H1 (cell line): ENCODE data around the gene ANKIB1. TPM values are rescaled to one million over a fixed set of nuclear protein-coding genes. Genes with fewer than 3 reads are reported as not detected.

ENCODE experiments used
- CTCF ChIA-PET: fragments of 300-600 bp; sonication (Branson Sonifier 250); formaldehyde crosslinking; loops from one replicate; lab custom pipeline; 2021; ENCODE audit not compliant: partially characterized antibody; lab: Charles Lee
- POLR2A ChIA-PET: fragments of 300-600 bp; sonication (Branson Sonifier 250); formaldehyde crosslinking; loops from one replicate; lab custom pipeline; 2021; ENCODE audit warnings: inconsistent platforms; ENCODE audit not compliant: partially characterized antibody; lab: Charles Lee
- DNase-seq, 2 experiments: peaks; one replicate each; pipeline versions ENCODE4 v3.0.0 to v3.0.0-alpha.2; 2010 to 2022; ENCODE audit warnings: low spot score in 2 of 2, low read depth in 1 of 2, mixed read lengths in 1 of 2
- FAIRE-seq: peaks from 2 replicates; lab custom pipeline; 2011; peaks lifted over from hg19 to GRCh38; lab: Jason Lieb, UNC
- H2AFZ ChIP-seq: 2 replicates; pipeline ENCODE4 v1.8.1; 2012; ENCODE audit warnings: low read length, inconsistent platforms
- H2AK5ac ChIP-seq: 2 replicates; pipeline ENCODE4 v1.6.1; 2013; ENCODE audit warnings: low read depth, low read length
- H2BK120ac ChIP-seq: replicated peaks from 2 replicates; pipeline ENCODE3; 2013; ENCODE audit warnings: low read depth, low read length, inconsistent platforms
- H2BK12ac ChIP-seq: 2 replicates; pipeline ENCODE4 v1.6.1; 2013; ENCODE audit warnings: low read depth, low read length
- H2BK15ac ChIP-seq: 2 replicates; pipeline ENCODE4 v1.6.1; 2013; ENCODE audit warnings: low read length
- H2BK20ac ChIP-seq: 2 replicates; pipeline ENCODE4 v1.6.1; 2013; ENCODE audit warnings: low read length
- H2BK5ac ChIP-seq: 2 replicates; pipeline ENCODE4 v1.6.1; 2013; ENCODE audit warnings: low read depth, low read length
- H3K14ac ChIP-seq: 2 replicates; pipeline ENCODE4 v1.6.1; 2013; ENCODE audit warnings: inconsistent platforms; ENCODE audit not compliant: insufficient read length
- H3K18ac ChIP-seq: 2 replicates; pipeline ENCODE4 v1.6.1; 2013; ENCODE audit warnings: low read length; ENCODE audit errors: extremely low read depth
- H3K23ac ChIP-seq: 2 replicates; pipeline ENCODE4 v1.6.1; 2013; ENCODE audit warnings: inconsistent platforms; ENCODE audit not compliant: insufficient read length
- H3K23me2 ChIP-seq: 2 replicates; pipeline ENCODE4 v1.6.1; 2013; ENCODE audit warnings: low read depth, low read length
- H3K27ac ChIP-seq: 2 replicates; pipeline ENCODE4 v1.6.1; 2011; ENCODE audit warnings: low read depth, low read length, inconsistent platforms
- H3K27me3 ChIP-seq, 4 experiments: replicated peaks in 1 of 4; 1 replicate in 1 of 4; 2 replicates in 3 of 4; pipeline versions ENCODE4 v1.6.1 to v1.8.1; 2011 to 2013; ENCODE audit warnings: low read length in 3 of 4, mild to moderate bottlenecking in 3 of 4, inconsistent platforms in 2 of 4, mixed read lengths in 2 of 4, moderate library complexity in 1 of 4; ENCODE audit not compliant: control insufficient read depth in 3 of 4, insufficient read depth in 3 of 4; ENCODE audit errors: extremely low read depth in 1 of 4
- H3K36me3 ChIP-seq, 4 experiments: 2 replicates each; pipeline versions ENCODE4 v1.6.1 to v1.8.1; 2011 to 2013; ENCODE audit warnings: mild to moderate bottlenecking in 4 of 4, low read length in 3 of 4, moderate library complexity in 2 of 4, control low read depth in 1 of 4, inconsistent platforms in 1 of 4; ENCODE audit not compliant: insufficient read depth in 4 of 4, control insufficient read depth in 2 of 4
- H3K4ac ChIP-seq: replicated peaks from 2 replicates; pipeline ENCODE3; 2013; ENCODE audit warnings: low read length, low read depth, mixed read lengths, inconsistent platforms; ENCODE audit not compliant: insufficient read length
- H3K4me1 ChIP-seq, 4 experiments: replicated peaks in 1 of 4; 1 replicate in 1 of 4; 2 replicates in 3 of 4; pipeline versions ENCODE4 v1.6.1 to v1.8.1; 2011 to 2013; ENCODE audit warnings: low read length in 3 of 4, inconsistent platforms in 2 of 4, mixed read lengths in 1 of 4; ENCODE audit not compliant: insufficient read depth in 4 of 4, control insufficient read depth in 3 of 4
- H3K4me2 ChIP-seq, 2 experiments: 2 replicates each; pipeline versions ENCODE4 v1.6.1 to v1.8.1; 2011 to 2013; ENCODE audit warnings: low read depth in 2 of 2, low read length in 2 of 2, control low read depth in 1 of 2, inconsistent platforms in 1 of 2, mild to moderate bottlenecking in 1 of 2; ENCODE audit not compliant: insufficient read depth in 1 of 2
- H3K4me3 ChIP-seq, 4 experiments: fragments of 200-600, 300-600 bp in 1 of 4; sonication (generic), shearing (Covaris generic), sonication (Bioruptor Twin) in 1 of 4; 2 replicates each; pipeline versions ENCODE4 v1.5.1 to v1.8.1; 2011 to 2016; ENCODE audit warnings: low read length in 4 of 4, low read depth in 3 of 4, control low read depth in 2 of 4, inconsistent platforms in 2 of 4, mild to moderate bottlenecking in 2 of 4, mixed read lengths in 1 of 4, moderate library complexity in 1 of 4; ENCODE audit not compliant: insufficient read depth in 2 of 4; ENCODE audit errors: extremely low read depth in 1 of 4
- H3K56ac ChIP-seq: replicated peaks from 2 replicates; pipeline ENCODE3; 2013; ENCODE audit warnings: low read depth, mild to moderate bottlenecking, mixed read lengths, low read length, inconsistent platforms; ENCODE audit not compliant: insufficient read length
- H3K79me1 ChIP-seq: 2 replicates; pipeline ENCODE4 v1.6.1; 2013; ENCODE audit warnings: low read depth, low read length, control low read depth
- H3K79me2 ChIP-seq, 2 experiments: 2 replicates each; pipeline versions ENCODE4 v1.6.1 to v1.8.1; 2012 to 2013; ENCODE audit warnings: low read length in 2 of 2, mild to moderate bottlenecking in 2 of 2, inconsistent platforms in 1 of 2; ENCODE audit not compliant: insufficient read depth in 2 of 2, control insufficient read depth in 1 of 2
- H3K9ac ChIP-seq, 4 experiments: replicated peaks in 1 of 4; 1 replicate in 1 of 4; 2 replicates in 3 of 4; pipeline versions ENCODE4 v1.6.1 to v1.8.1; 2011 to 2013; ENCODE audit warnings: low read depth in 3 of 4, low read length in 3 of 4, control low read depth in 2 of 4, mild to moderate bottlenecking in 2 of 4, moderate library complexity in 2 of 4, inconsistent platforms in 1 of 4; ENCODE audit errors: extremely low read depth in 1 of 4
- H3K9me3 ChIP-seq, 2 experiments: 2 replicates each; pipeline versions ENCODE4 v1.6.1 to v1.8.1; 2012 to 2013; ENCODE audit warnings: mild to moderate bottlenecking in 2 of 2, moderate library complexity in 2 of 2, control low read depth in 1 of 2, inconsistent platforms in 1 of 2, low read depth in 1 of 2, low read length in 1 of 2, mixed read lengths in 1 of 2; ENCODE audit not compliant: insufficient read depth in 2 of 2
- H4K20me1 ChIP-seq, 2 experiments: replicated peaks in 1 of 2; 2 replicates each; pipeline versions ENCODE3 to v1.8.1; 2011 to 2013; ENCODE audit warnings: inconsistent platforms in 2 of 2, low read length in 2 of 2, mild to moderate bottlenecking in 1 of 2; ENCODE audit not compliant: insufficient read depth in 2 of 2, control insufficient read depth in 1 of 2
- H4K5ac ChIP-seq: 2 replicates; pipeline ENCODE4 v1.6.1; 2013; ENCODE audit warnings: low read length, low read depth, mixed read lengths, inconsistent platforms; ENCODE audit not compliant: insufficient read length
- H4K8ac ChIP-seq: 2 replicates; pipeline ENCODE4 v1.8.0; 2013; ENCODE audit warnings: mild to moderate bottlenecking, moderate library complexity, low read length, inconsistent platforms; ENCODE audit not compliant: insufficient read depth; ENCODE audit errors: extremely low read depth
- H4K91ac ChIP-seq: replicated peaks from 2 replicates; pipeline ENCODE3; 2013; ENCODE audit warnings: low read length, mixed read lengths, inconsistent platforms; ENCODE audit not compliant: insufficient read length
- EZH2 ChIP-seq: fragments of 200-600 bp; sonication (generic); IDR thresholded peaks from 2 replicates; pipeline ENCODE4 v1.7.1; 2012; ENCODE audit warnings: low read depth, mild to moderate bottlenecking, moderate library complexity, low read length, inconsistent platforms; ENCODE audit not compliant: severe bottlenecking
- GABPA ChIP-seq: IDR thresholded peaks from 2 replicates; pipeline ENCODE4 v1.6.1; 2011; ENCODE audit warnings: mild to moderate bottlenecking, low read length, moderate library complexity, borderline replicate concordance; ENCODE audit not compliant: insufficient read depth
- GTF2F1 ChIP-seq: IDR thresholded peaks from 2 replicates; pipeline ENCODE4 v1.6.1; 2012; ENCODE audit warnings: low read depth, low read length, improper control_type of control experiment, borderline replicate concordance
- JUND ChIP-seq: IDR thresholded peaks from 2 replicates; pipeline ENCODE4 v1.6.1; 2011; ENCODE audit warnings: mild to moderate bottlenecking, improper control_type of control experiment, low read length
- KDM4A ChIP-seq: IDR thresholded peaks from one replicate; pipeline ENCODE4 v1.7.1; 2012; ENCODE audit warnings: low read depth, mild to moderate bottlenecking, moderate library complexity, low read length, inconsistent platforms; ENCODE audit not compliant: severe bottlenecking
- NRF1 ChIP-seq: IDR thresholded peaks from 2 replicates; pipeline ENCODE4 v1.6.1; 2011; ENCODE audit warnings: mild to moderate bottlenecking, low read depth, low read length, improper control_type of control experiment
- PHF8 ChIP-seq: fragments of 200-600 bp; sonication (generic); conservative IDR thresholded peaks from 2 replicates; pipeline ENCODE4 v1.7.1; 2012; ENCODE audit warnings: low read depth, mild to moderate bottlenecking, inconsistent platforms, low read length, moderate library complexity
- SIN3A ChIP-seq, 2 experiments: IDR thresholded peaks in 1 of 2; conservative IDR thresholded peaks in 1 of 2; 2 replicates each; pipeline ENCODE4 v1.6.1; 2011 to 2012; ENCODE audit warnings: low read length in 2 of 2, improper control_type of control experiment in 1 of 2, low read depth in 1 of 2, mild to moderate bottlenecking in 1 of 2
- SIX5 ChIP-seq: IDR thresholded peaks from 2 replicates; pipeline ENCODE4 v1.6.1; 2011; ENCODE audit warnings: mild to moderate bottlenecking, low read depth, low read length
- SP2 ChIP-seq: IDR thresholded peaks from 2 replicates; pipeline ENCODE4 v1.6.1; 2012; ENCODE audit warnings: mild to moderate bottlenecking, low read length, inconsistent platforms
- TBP ChIP-seq: IDR thresholded peaks from 2 replicates; pipeline ENCODE4 v1.6.1; 2011; ENCODE audit warnings: low read depth, low read length, improper control_type of control experiment
- TEAD4 ChIP-seq: IDR thresholded peaks from 2 replicates; pipeline ENCODE4 v1.6.1; 2012; ENCODE audit warnings: low read depth, low read length, inconsistent platforms, mixed read lengths
- WGBS, 2 experiments: shearing (Covaris generic) in 1 of 2; methylation state at CpG; one replicate each; pipeline versions ENCODE4 v1.1.6 to v1.1.7; 2013 to 2015; ENCODE audit warnings: low lambda C conversion rate in 2 of 2, mixed read lengths in 2 of 2, inconsistent platforms in 1 of 2, low coverage in 1 of 2, missing lambda C conversion rate in 1 of 2; ENCODE audit not compliant: insufficient replicate concordance in 2 of 2, insufficient coverage in 1 of 2, insufficient read length in 1 of 2; ENCODE audit errors: extremely low coverage in 1 of 2, missing lambda C conversion rate in 1 of 2; 5-methylcytosine and 5-hydroxymethylcytosine counted together
- polyA plus RNA-seq, 7 experiments: library from polyadenylated mRNA; depleted of rRNA in 3 of 7; stranded (reverse) in 5 of 7; unstranded in 2 of 7; fragments of >200 nt in 5 of 7; fragments of 200-250 nt in 2 of 7; gene quantifications; 1 replicate in 5 of 7; 2 replicates in 1 of 7; 4 replicates in 1 of 7; pipeline versions ENCODE4 v1.2.1 to v1.2.3, GENCODE V29; 2011 to 2013; ENCODE audit warnings: missing spikeins in 2 of 7, mixed read lengths in 2 of 7
- total RNA-seq: library from RNA; stranded (reverse); fragmentation: NEBNext Ultra II Directional; extraction: Animal tissue kit (Norgen Biotek cat#: 25700); gene quantifications from 2 replicates; pipeline ENCODE4 v1.2.1, GENCODE V29; 2021

ANKIB1 gene
- total and polyA plus RNA-seq, 2 of the 8 experiments (the other 6 are each of a cell fraction or from before 2014, with no cell fraction given) = 19.2 to 43.0 TPM

GRCh38 chr7:92437956-92438491 is 192.2 kb downstream of the ANKIB1 start:
- Histone ChIP-seq H3K4me2 (no peak overlapping the region; a peak in 1 of 4 replicates), H3K4me1 (peaks cover 0 to 11% (median 5%) of the 10 kb centered on the region in 4 experiments; a peak in 4 of 7 replicates), H4K20me1 (no peaks in the 10 kb centered on the region), H3K79me2 (no peaks in the 10 kb centered on the region), H2BK20ac (0 out of 2 replicates have a peak overlapping the region, but pooled peaks have one; percentile 11), H3K9me3 (no peaks in the 10 kb centered on the region), H3K4ac (no peak overlapping the region), H3K9ac (no peak overlapping the region), H2BK12ac (no peak overlapping the region; the same call in 1 of the 2 replicates), H3K4me3 (no peak overlapping the region), H2BK5ac (no peak overlapping the region; the same call in 1 of the 2 replicates), H4K91ac (peak overlapping the region; percentile 60), H2AK5ac (no peak overlapping the region), H3K23me2 (no peaks in the 10 kb centered on the region; the same call in 1 of the 2 replicates), H3K36me3 (no peaks in the 10 kb centered on the region), H3K23ac (no peak overlapping the region), H2BK120ac (no peak overlapping the region), H2BK15ac (no peak overlapping the region), H3K56ac (no peak overlapping the region), H4K5ac (no peak overlapping the region), H3K27me3 (no peaks in the 10 kb centered on the region), H3K14ac (no peak overlapping the region), H2AFZ (peak overlapping the region; percentile 4; the same call in 1 of the 2 replicates), H4K8ac (no peak overlapping the region), H3K79me1 (no peaks in the 10 kb centered on the region), H3K18ac (no peak overlapping the region), H3K27ac (no peak overlapping the region; the same call in 1 of the 2 replicates)
- 74% methylated on average over 6 of the region's 6 CpGs; no CpG with 5 or more reads in 1 of the 2 experiments for WGBS, 2 experiments
- ChIA-PET CTCF (interaction anchor here (0.6 to 2.2 kb wide), 7 partner anchors 9 to 39 kb away, joined by 3 to 15 read pairs (median 3); partner anchors contain the start of gene GATAD1), POLR2A (interaction anchor here (0.6 to 1.4 kb wide), 3 partner anchors 9 to 23 kb away, joined by 3 to 13 read pairs (median 3); partner anchors contain the start of gene GATAD1)
- no peak for DNase-seq
- no peak for TF ChIP-seq EZH2
- TF ChIP-seq KDM4A = no peak
- no peak for TF ChIP-seq SP2
- TF ChIP-seq PHF8 = no peak
- no peak for TF ChIP-seq TBP
- peak; percentile 54; the same call in 1 of the 2 replicates for TF ChIP-seq JUND
- TF ChIP-seq SIN3A (conservative IDR thresholded peaks at IDR 0.05 in 1 of 2, IDR thresholded peaks at IDR 0.05 in 1 of 2; ENCODE audit: low read depth in 1 of 2, low read length in 2 of 2) = no peak
- no peak for TF ChIP-seq SIX5
- no peak for TF ChIP-seq NRF1
- no peak for TF ChIP-seq GTF2F1
- peak; percentile 38; the same call in 1 of the 2 replicates for TF ChIP-seq TEAD4
- TF ChIP-seq GABPA = no peak
- FAIRE-seq = no peak
